ENCODE data around the gene YEATS2. TPM values are rescaled to one million over a fixed set of nuclear protein-coding genes. Genes with fewer than 3 reads are reported as not detected.
"Not testable (repeated sequence)": the region's sequence is repeated elsewhere in the genome, so short reads cannot be mapped to it uniquely, and the experiment has no call there.

Gene YEATS2
- total RNA-seq, 4 donors from 2014 or later = 5.7 to 10.8 (median 9.3) TPM

GRCh38 chr3:183779896-183780465 lies 82.4 kb downstream of the YEATS2 start:
- Histone ChIP-seq H3K9me3 (no peaks in the 10 kb centered on the region), H3K4me3 (no peak overlapping the region), H3K27ac (no peak overlapping the region), H3K27me3 (no peaks in the 10 kb centered on the region), H3K36me3 (peaks cover 0 to 23% of the 10 kb centered on the region in 2 donors), H3K4me1 (peaks cover 0 to 12% of the 10 kb centered on the region in 2 donors)
- intact Hi-C loops (cut with DNase I; ENCODE audit: low total_unique reads) = no loop called here
- ATAC-seq (no peak), DNase-seq (no peak)
- in situ Hi-C loops (cut with MboI; ENCODE audit: low sequenced_read_pairs in 4 of 4) = no loop called here
- TF ChIP-seq POLR2A (IDR thresholded peaks at IDR 0.05) (no peak), CTCF (IDR thresholded peaks at IDR 0.05 in 4 of 5, conservative IDR thresholded peaks at IDR 0.05 in 1 of 5) (no peak)

GRCh38 chr3:183781246-183781645 lies 83.6 kb downstream of the YEATS2 start:
- ATAC-seq (no peak), DNase-seq (no peak)
- Histone ChIP-seq H3K9me3 (no peaks in the 10 kb centered on the region), H3K36me3 (peaks cover 0 to 28% of the 10 kb centered on the region in 2 donors), H3K4me1 (peaks cover 0 to 10% of the 10 kb centered on the region in 2 donors), H3K27me3 (no peaks in the 10 kb centered on the region), H3K27ac (no peak overlapping the region), H3K4me3 (no peak overlapping the region)
- in situ Hi-C loops (cut with MboI; ENCODE audit: low sequenced_read_pairs in 4 of 4) (no loop called here), intact Hi-C loops (cut with DNase I; ENCODE audit: low total_unique reads) (no loop called here)
- no peak for TF ChIP-seq POLR2A (IDR thresholded peaks at IDR 0.05)
- TF ChIP-seq CTCF (IDR thresholded peaks at IDR 0.05 in 4 of 5, conservative IDR thresholded peaks at IDR 0.05 in 1 of 5) = no peak

GRCh38 chr3:183782576-183783276 lies 85.1 kb downstream of the YEATS2 start:
- Histone ChIP-seq H3K4me3 (no peak overlapping the region), H3K27me3 (no peaks in the 10 kb centered on the region), H3K36me3 (peaks cover 0 to 36% of the 10 kb centered on the region in 2 donors), H3K4me1 (peaks cover 0 to 10% of the 10 kb centered on the region in 2 donors), H3K9me3 (no peaks in the 10 kb centered on the region), H3K27ac (peak overlapping the region in 2 of 4 donors; percentile 16 to 23)
- TF ChIP-seq POLR2A (IDR thresholded peaks at IDR 0.05) = no peak
- TF ChIP-seq CTCF (IDR thresholded peaks at IDR 0.05 in 4 of 5, conservative IDR thresholded peaks at IDR 0.05 in 1 of 5) = no peak
- intact Hi-C loops (cut with DNase I; ENCODE audit: low total_unique reads) (no loop called here), in situ Hi-C loops (cut with MboI; ENCODE audit: low sequenced_read_pairs in 4 of 4) (no loop called here)
- ATAC-seq (no peak), DNase-seq (no peak)

GRCh38 chr3:183784503-183784902 lies 86.9 kb downstream of the YEATS2 start:
- intact Hi-C loops (cut with DNase I; ENCODE audit: low total_unique reads); H3K27ac ChIP-seq; H3K4me3 ChIP-seq; in situ Hi-C loops (cut with MboI; ENCODE audit: low sequenced_read_pairs in 4 of 4); H3K4me1 ChIP-seq; DNase-seq; H3K9me3 ChIP-seq; H3K27me3 ChIP-seq; ATAC-seq: not testable (repeated sequence)
- peaks cover 0 to 20% of the 10 kb centered on the region in 2 donors for H3K36me3 ChIP-seq

- no peak overlapping the region for H3K4me3 ChIP-seq
- in situ Hi-C loops (cut with MboI; ENCODE audit: low sequenced_read_pairs in 4 of 4) (no loop called here), intact Hi-C loops (cut with DNase I; ENCODE audit: low total_unique reads) (no loop called here)
- peaks cover 0 to 3% of the 10 kb centered on the region in 2 donors for H3K4me1 ChIP-seq
- DNase-seq = no peak
- no peak overlapping the region for H3K27ac ChIP-seq
- no peaks in the 10 kb centered on the region for H3K9me3 ChIP-seq
- no peaks in the 10 kb centered on the region for H3K27me3 ChIP-seq
- TF ChIP-seq POLR2A (IDR thresholded peaks at IDR 0.05) = no peak
- H3K36me3 ChIP-seq = peaks cover 0 to 40% of the 10 kb centered on the region in 2 donors
- ATAC-seq = no peak
These were observed 92.2 kb downstream of the YEATS2 start for GRCh38 chr3:183789826-183790225.
